IMR-90 (cell line): Measurements from ENCODE around the gene COG7. TPM values are rescaled to one million over a fixed set of nuclear protein-coding genes. Genes with fewer than 3 reads are reported as not detected.

Source experiments
- microRNA-seq, 2 experiments: library from miRNA; stranded (forward) in 1 of 2; unstranded in 1 of 2; fragments of 10-50 nt in 1 of 2; fragments of <30 nt in 1 of 2; gene quantifications in 1 of 2; microRNA quantifications in 1 of 2; one replicate each; pipeline versions ENCODE3 to v1.1.0; 2013 to 2020; ENCODE audit not compliant: insufficient read depth in 1 of 2, insufficient read length in 1 of 2, unreplicated experiment in 1 of 2
- polyA plus RNA-seq, 3 experiments: library from polyadenylated mRNA; depleted of rRNA; stranded (reverse); fragments of >200 nt; gene quantifications; 2 replicates each; pipeline ENCODE4 v1.2.3, GENCODE V29; 2012; ENCODE audit warnings: low replicate concordance in 1 of 3
- small RNA-seq, 5 experiments: library from RNA; depleted of rRNA; stranded (forward); fragments of <200 nt; gene quantifications; one replicate each; pipeline ENCODE3, GENCODE V24; 2012
- total RNA-seq: library from RNA; depleted of rRNA; stranded (reverse); fragments of >200 nt; gene quantifications from 2 replicates; pipeline ENCODE4 v1.2.3, GENCODE V29; 2012; rRNA removed

COG7 gene
- total and polyA plus RNA-seq, 2 of the 4 experiments (the other 2 are of a cell fraction) = 28.5 to 43.7 TPM

Small RNAs within 50 kb of the gene (microRNA-seq; reads per million reads assigned to microRNA genes)
- gene RF00072 (ENCODE audit: insufficient read depth, insufficient read length) = not detected

Small RNAs within 50 kb of the gene (small RNA-seq; reads per million reads assigned to genes)
- 0 reads per million in 5 experiments for gene RF00072

Other genes starting within 250 kb of the COG7 start
- gene SCNN1B, start 150.9 kb downstream of the COG7 start, total RNA-seq = not detected in 2 replicates
- gene SCNN1B, start 150.9 kb downstream of the COG7 start, polyA plus RNA-seq (2012; rRNA removed) = not detected in 2 replicates
- gene GGA2, start 57.3 kb upstream of the COG7 start, total RNA-seq = 16.5 and 23.9 TPM in 2 replicates
- gene GGA2, start 57.3 kb upstream of the COG7 start, polyA plus RNA-seq (2012; rRNA removed) = 24.6 and 30.1 TPM in 2 replicates
- gene EARS2, start 104.2 kb upstream of the COG7 start, total RNA-seq = 23.3 and 28.1 TPM in 2 replicates
- 37.7 and 37.8 TPM in 2 replicates for gene EARS2, start 104.2 kb upstream of the COG7 start, polyA plus RNA-seq (2012; rRNA removed)
- gene UBFD1, start 104.5 kb upstream of the COG7 start, total RNA-seq = 39.3 and 48.9 TPM in 2 replicates
- 48.4 and 55.0 TPM in 2 replicates for gene UBFD1, start 104.5 kb upstream of the COG7 start, polyA plus RNA-seq (2012; rRNA removed)
- 114 and 117 TPM in 2 replicates for gene NDUFAB1, start 143.1 kb upstream of the COG7 start, total RNA-seq
- 146 and 185 TPM in 2 replicates for gene NDUFAB1, start 143.1 kb upstream of the COG7 start, polyA plus RNA-seq (2012; rRNA removed)
- gene PALB2, start 188.1 kb upstream of the COG7 start, total RNA-seq = 8.6 and 11.7 TPM in 2 replicates
- 3.1 and 4.1 TPM in 2 replicates for gene PALB2, start 188.1 kb upstream of the COG7 start, polyA plus RNA-seq (2012; rRNA removed)
- gene DCTN5, start 188.3 kb upstream of the COG7 start, total RNA-seq = 111 and 121 TPM in 2 replicates
- gene DCTN5, start 188.3 kb upstream of the COG7 start, polyA plus RNA-seq (2012; rRNA removed) = 43.3 and 49.6 TPM in 2 replicates
- gene PLK1, start 225.7 kb upstream of the COG7 start, total RNA-seq = 19.4 and 20.0 TPM in 2 replicates
- gene PLK1, start 225.7 kb upstream of the COG7 start, polyA plus RNA-seq (2012; rRNA removed) = 59.0 and 67.8 TPM in 2 replicates